HEK293T (cell line): Measurements from ENCODE around the gene MICAL1.

Experiments
- BHLHE40 ChIP-seq: fragments of 450-650 bp; IDR thresholded peaks from 2 replicates; pipeline ENCODE4 v1.6.1; 2016; ENCODE audit warnings: mild to moderate bottlenecking, moderate library complexity, borderline replicate concordance
- CTBP1 ChIP-seq: fragments of 450-650 bp; IDR thresholded peaks from 2 replicates; pipeline ENCODE4 v1.6.1; 2016; ENCODE audit warnings: borderline replicate concordance
- ELF4 ChIP-seq: fragments of 450-650 bp; IDR thresholded peaks from 2 replicates; pipeline ENCODE4 v1.6.1; 2017; ENCODE audit warnings: antibody characterized with exemption
- FOXA1 ChIP-seq: fragments of 450-650 bp; IDR thresholded peaks from 2 replicates; pipeline ENCODE4 v1.6.1; 2016; ENCODE audit warnings: mild to moderate bottlenecking
- FOXK2 ChIP-seq: fragments of 450-650 bp; IDR thresholded peaks from 2 replicates; pipeline ENCODE4 v1.6.1; 2016; ENCODE audit warnings: mild to moderate bottlenecking
- FOXM1 ChIP-seq: fragments of 450-650 bp; IDR thresholded peaks from 2 replicates; pipeline ENCODE4 v1.6.1; 2017; ENCODE audit warnings: mild to moderate bottlenecking, borderline replicate concordance
- HDGF ChIP-seq: fragments of 450-650 bp; IDR thresholded peaks from 2 replicates; pipeline ENCODE4 v1.6.1; 2017; ENCODE audit warnings: antibody characterized with exemption, borderline replicate concordance
- L3MBTL2 ChIP-seq: fragments of 450-650 bp; conservative IDR thresholded peaks from 2 replicates; pipeline ENCODE4 v1.6.1; 2016; ENCODE audit warnings: mild to moderate bottlenecking
- NFRKB ChIP-seq: fragments of 450-650 bp; IDR thresholded peaks from 2 replicates; pipeline ENCODE4 v1.6.1; 2016; ENCODE audit warnings: mild to moderate bottlenecking, moderate library complexity
- SP1 ChIP-seq: fragments of 450-650 bp; IDR thresholded peaks from 2 replicates; pipeline ENCODE4 v1.6.1; 2017
- SUZ12 ChIP-seq: fragments of 450-650 bp; IDR thresholded peaks from 2 replicates; pipeline ENCODE4 v1.6.1; 2016; ENCODE audit warnings: mild to moderate bottlenecking
- TARDBP ChIP-seq: fragments of 450-650 bp; IDR thresholded peaks from 2 replicates; pipeline ENCODE4 v1.6.1; 2016
- ZNF384 ChIP-seq: fragments of 450-650 bp; IDR thresholded peaks from 2 replicates; pipeline ENCODE4 v1.6.1; 2016

GRCh38 chr6:109465772-109466171, 10.2 kb upstream of the MICAL1 start:
- TF ChIP-seq FOXK2 (no peak), FOXM1 (no peak), CTBP1 (no peak), TARDBP (no peak), BHLHE40 (no peak), ELF4 (no peak), FOXA1 (no peak), SP1 (no peak), L3MBTL2 (no peak), ZNF384 (no peak), HDGF (no peak), SUZ12 (no peak), NFRKB (no peak)
